HUES6 (cell line): ENCODE data around the gene PPP2R5C.

Source experiments
- H3K27ac ChIP-seq: 2 replicates; pipeline ENCODE4 v1.7.0; 2013; ENCODE audit warnings: low read depth, mild to moderate bottlenecking, low read length, inconsistent platforms
- H3K27me3 ChIP-seq: 2 replicates; pipeline ENCODE4 v1.6.1; 2013; ENCODE audit warnings: low read length; ENCODE audit not compliant: control insufficient read depth, insufficient read depth
- H3K36me3 ChIP-seq: 2 replicates; pipeline ENCODE4 v1.6.1; 2013; ENCODE audit warnings: low read length; ENCODE audit not compliant: control insufficient read depth, insufficient read depth
- H3K4me1 ChIP-seq: 2 replicates; pipeline ENCODE4 v1.6.1; 2013; ENCODE audit warnings: low read length; ENCODE audit not compliant: control insufficient read depth, insufficient read depth
- H3K4me3 ChIP-seq: 2 replicates; pipeline ENCODE4 v1.5.1; 2013; ENCODE audit warnings: low read depth, low read length
- H3K9ac ChIP-seq: one replicate; pipeline ENCODE4 v1.6.1; 2013; ENCODE audit warnings: mild to moderate bottlenecking, low read length
- H3K9me3 ChIP-seq: 2 replicates; pipeline ENCODE4 v1.6.1; 2013; ENCODE audit warnings: low read depth, low read length; ENCODE audit not compliant: control insufficient read depth, insufficient read depth

PPP2R5C gene

DNA sequence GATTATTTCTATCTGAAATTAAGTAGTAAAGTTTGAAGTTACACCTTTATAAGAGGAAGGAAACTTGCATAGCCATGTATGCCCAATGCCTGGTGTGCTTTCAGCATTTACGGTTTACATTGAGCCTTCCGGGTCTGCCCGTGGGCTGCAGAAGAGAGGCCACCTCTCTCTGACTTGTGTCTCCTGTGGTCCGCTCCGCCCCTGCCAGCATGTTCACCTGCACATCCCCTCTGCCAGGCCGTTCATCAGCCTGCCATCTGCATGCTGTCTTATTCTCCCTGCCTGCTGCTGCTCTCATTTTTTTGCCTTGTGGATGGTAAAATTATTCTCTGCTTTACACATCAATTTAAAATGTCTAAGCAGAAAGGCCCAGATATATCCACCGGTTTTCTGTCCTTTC is 161.4 kb downstream of the PPP2R5C start:
- Histone ChIP-seq H3K9ac (no peak overlapping the region), H3K9me3 (no peaks in the 10 kb centered on the region), H3K27me3 (no peaks in the 10 kb centered on the region), H3K36me3 (peaks cover 4% of the 10 kb centered on the region), H3K4me3 (no peak overlapping the region), H3K27ac (no peak overlapping the region), H3K4me1 (peaks cover 10% of the 10 kb centered on the region)

- no peaks in the 10 kb centered on the region for H3K4me1 ChIP-seq
- no peak overlapping the region for H3K27ac ChIP-seq
- H3K36me3 ChIP-seq: peaks cover 4% of the 10 kb centered on the region
- H3K27me3 ChIP-seq: no peaks in the 10 kb centered on the region
- H3K4me3 ChIP-seq: no peak overlapping the region
- no peak overlapping the region for H3K9ac ChIP-seq
- H3K9me3 ChIP-seq: no peaks in the 10 kb centered on the region
Observed at GRCh38 chr14:101925152-101925551, 163.6 kb downstream of the PPP2R5C start.

DNA sequence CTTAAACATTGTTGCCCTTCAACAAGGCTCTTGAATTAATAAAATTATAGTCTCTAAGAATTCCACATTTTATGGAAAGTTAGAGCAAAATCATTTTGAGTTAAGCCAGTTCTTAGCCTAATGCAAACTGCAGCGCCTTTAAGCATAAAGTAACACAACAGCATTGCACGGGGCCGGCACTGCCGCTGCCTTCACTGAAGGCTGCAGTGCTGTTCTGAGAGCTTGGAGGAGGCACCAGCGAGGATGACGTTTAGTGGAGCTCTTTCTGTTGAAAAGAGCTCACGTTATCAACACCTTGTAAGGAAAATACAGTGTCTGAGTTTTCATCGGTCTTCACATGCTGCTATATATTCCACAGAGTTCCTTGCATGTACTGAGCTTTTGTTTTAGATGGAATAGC is 164.6 kb downstream of the PPP2R5C start:
- Histone ChIP-seq H3K4me1 (no peaks in the 10 kb centered on the region), H3K36me3 (peaks cover 4% of the 10 kb centered on the region; the same call in 1 of the 2 replicates), H3K4me3 (no peak overlapping the region), H3K27ac (no peak overlapping the region), H3K27me3 (no peaks in the 10 kb centered on the region), H3K9ac (no peak overlapping the region), H3K9me3 (no peaks in the 10 kb centered on the region)

DNA sequence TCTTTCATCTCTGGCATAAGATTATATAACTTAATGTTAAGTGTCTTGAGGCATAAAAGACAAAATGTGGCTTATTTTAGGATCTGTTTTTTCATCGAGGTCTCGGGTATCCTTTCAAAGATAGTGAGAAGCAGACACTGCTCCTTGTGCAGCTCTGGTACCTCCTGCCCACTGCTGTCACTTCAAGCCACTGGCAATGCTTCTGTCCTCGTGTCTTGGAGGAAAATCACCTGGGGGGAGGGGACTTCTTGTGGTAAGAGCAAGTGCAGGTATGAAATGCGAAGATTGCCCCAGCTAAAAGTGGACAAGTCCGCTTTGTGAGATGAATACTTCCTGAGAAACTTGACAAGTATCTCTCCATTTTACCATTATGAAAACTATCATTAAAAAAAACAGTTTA is 165.1 kb downstream of the PPP2R5C start:
- Histone ChIP-seq H3K9ac (no peak overlapping the region), H3K27ac (no peak overlapping the region), H3K36me3 (peaks cover 4% of the 10 kb centered on the region; the same call in 1 of the 2 replicates), H3K4me1 (no peaks in the 10 kb centered on the region), H3K4me3 (no peak overlapping the region), H3K9me3 (no peaks in the 10 kb centered on the region), H3K27me3 (no peaks in the 10 kb centered on the region)

DNA sequence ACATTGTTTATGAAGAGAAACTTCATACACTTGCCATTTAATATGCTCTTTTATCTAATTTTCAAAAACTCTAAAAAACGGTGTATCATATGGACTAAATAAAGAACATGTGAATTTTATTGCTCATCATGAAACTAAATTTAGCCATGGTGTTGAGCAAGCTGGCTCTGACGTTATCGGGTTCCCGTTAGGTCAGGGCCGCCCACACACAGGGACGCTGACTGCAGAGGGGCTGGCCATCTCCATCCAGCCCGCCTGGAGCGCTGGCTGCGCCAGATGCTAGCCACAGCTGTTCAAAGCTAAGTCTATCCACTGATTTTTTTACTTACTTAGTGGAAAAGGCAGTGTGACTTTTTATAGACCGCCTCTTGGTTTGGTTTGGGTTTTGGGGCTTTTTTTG is 166.3 kb downstream of the PPP2R5C start:
- Histone ChIP-seq H3K9ac (no peak overlapping the region), H3K27ac (no peak overlapping the region), H3K36me3 (no peaks in the 10 kb centered on the region; the same call in 1 of the 2 replicates), H3K9me3 (no peaks in the 10 kb centered on the region), H3K4me3 (no peak overlapping the region), H3K27me3 (no peaks in the 10 kb centered on the region; the same call in 1 of the 2 replicates), H3K4me1 (no peaks in the 10 kb centered on the region)

GRCh38 chr14:101928415-101928841 is 166.9 kb downstream of the PPP2R5C start:
- Histone ChIP-seq H3K9me3 (no peaks in the 10 kb centered on the region), H3K9ac (no peak overlapping the region), H3K4me1 (no peaks in the 10 kb centered on the region), H3K27me3 (no peaks in the 10 kb centered on the region; the same call in 1 of the 2 replicates), H3K27ac (no peak overlapping the region), H3K36me3 (no peaks in the 10 kb centered on the region; the same call in 1 of the 2 replicates), H3K4me3 (no peak overlapping the region)

- Histone ChIP-seq H3K27me3 (no peaks in the 10 kb centered on the region; the same call in none of the 2 replicates), H3K9me3 (no peaks in the 10 kb centered on the region), H3K27ac (no peak overlapping the region), H3K9ac (no peak overlapping the region), H3K36me3 (no peaks in the 10 kb centered on the region; the same call in 1 of the 2 replicates), H3K4me1 (no peaks in the 10 kb centered on the region), H3K4me3 (no peak overlapping the region)
Observed at GRCh38 chr14:101929096-101929495, 167.6 kb downstream of the PPP2R5C start.

GRCh38 chr14:101929946-101930345 is 168.4 kb downstream of the PPP2R5C start:
- H3K4me1 ChIP-seq: no peaks in the 10 kb centered on the region
- H3K4me3 ChIP-seq: no peak overlapping the region
- no peaks in the 10 kb centered on the region for H3K9me3 ChIP-seq
- no peak overlapping the region for H3K27ac ChIP-seq
- peaks cover 4% of the 10 kb centered on the region for H3K27me3 ChIP-seq
- no peak overlapping the region for H3K9ac ChIP-seq
- no peaks in the 10 kb centered on the region; the same call in 1 of the 2 replicates for H3K36me3 ChIP-seq

DNA sequence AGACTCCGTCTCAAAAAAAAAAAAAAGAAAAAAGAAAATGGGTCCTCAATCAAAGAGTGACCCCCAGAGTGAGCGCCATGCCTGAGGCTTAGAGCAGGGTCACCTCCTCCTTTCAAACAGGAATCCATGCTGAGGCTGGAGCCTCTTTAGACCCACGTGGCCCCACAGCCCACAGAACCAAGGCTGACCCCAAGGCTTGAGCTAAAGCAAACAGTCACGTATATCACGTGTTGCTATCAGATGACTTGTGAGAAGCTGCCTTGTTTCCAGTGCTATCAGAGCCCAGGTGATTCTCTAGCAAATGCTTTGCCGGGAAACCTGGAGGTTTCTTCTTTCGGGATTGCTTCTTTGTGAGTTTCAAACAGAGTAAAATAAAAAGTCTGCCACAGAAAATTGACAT is 171.2 kb downstream of the PPP2R5C start:
- Histone ChIP-seq H3K27ac (no peak overlapping the region), H3K27me3 (peaks cover 8% of the 10 kb centered on the region), H3K36me3 (no peaks in the 10 kb centered on the region), H3K4me1 (no peaks in the 10 kb centered on the region), H3K4me3 (no peak overlapping the region), H3K9ac (no peak overlapping the region), H3K9me3 (no peaks in the 10 kb centered on the region)

- Histone ChIP-seq H3K36me3 (no peaks in the 10 kb centered on the region), H3K9me3 (no peaks in the 10 kb centered on the region), H3K9ac (no peak overlapping the region), H3K27me3 (peaks cover 14% of the 10 kb centered on the region), H3K4me3 (no peak overlapping the region), H3K27ac (no peak overlapping the region), H3K4me1 (no peaks in the 10 kb centered on the region)
Observed at GRCh38 chr14:101933209-101933608, 171.7 kb downstream of the PPP2R5C start.

DNA sequence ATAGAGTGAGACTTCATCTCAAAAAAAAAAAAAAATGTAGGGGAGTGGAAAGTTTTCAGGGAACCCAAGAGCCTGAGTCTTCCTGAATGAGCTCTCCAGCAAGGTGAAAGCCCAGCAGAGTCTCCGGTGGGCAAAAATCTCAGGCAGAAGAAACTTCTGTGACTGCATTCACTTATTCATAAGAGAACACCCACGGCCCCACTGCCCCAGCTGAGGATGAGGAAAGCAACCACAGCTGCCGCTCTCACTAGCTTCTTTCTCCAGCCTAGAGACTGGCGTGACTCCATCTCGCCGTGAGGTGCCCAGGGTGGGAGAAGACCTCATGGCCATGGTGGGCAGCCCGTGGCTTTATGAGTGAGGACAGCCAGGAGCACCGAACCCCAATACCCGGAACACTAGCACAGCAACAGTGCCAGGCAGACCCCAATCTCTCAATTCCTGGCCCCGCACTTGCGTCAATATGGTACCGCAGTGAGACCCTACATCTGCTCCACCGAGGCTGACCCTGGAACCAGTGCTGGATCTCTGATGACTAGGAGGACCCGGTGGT is 173.2 kb downstream of the PPP2R5C start:
- Histone ChIP-seq H3K9me3 (no peaks in the 10 kb centered on the region), H3K9ac (no peak overlapping the region), H3K27ac (no peak overlapping the region), H3K36me3 (no peaks in the 10 kb centered on the region), H3K27me3 (peaks cover 26% of the 10 kb centered on the region), H3K4me3 (no peak overlapping the region), H3K4me1 (peaks cover 5% of the 10 kb centered on the region; the same call in 1 of the 2 replicates)
